IMR-90 (cell line): ENCODE data around the gene CCL2.

ENCODE experiments used
- CTCF ChIP-seq: conservative IDR thresholded peaks from 2 replicates; pipeline ENCODE4 v1.5.1; 2012; ENCODE audit warnings: mild to moderate bottlenecking, low read depth, low read length, improper control_type of control experiment
- FOS ChIP-seq: fragments of 150-350 bp; IDR thresholded peaks from 2 replicates; pipeline ENCODE4 v1.6.1; 2016; ENCODE audit warnings: low read depth, low read length
- MAZ ChIP-seq: IDR thresholded peaks from 2 replicates; pipeline ENCODE4 v1.6.1; 2012; ENCODE audit warnings: low read depth, mild to moderate bottlenecking, low read length, improper control_type of control experiment, moderate library complexity, borderline replicate concordance

- TF ChIP-seq CTCF: no peak
- no peak for TF ChIP-seq MAZ
- TF ChIP-seq FOS: no peak
Measured at GRCh38 chr17:34228781-34229180, 26.3 kb upstream of the CCL2 start.
